SJSA1 (cell line): ENCODE results near the gene PHF21B. TPM values are rescaled to one million over a fixed set of nuclear protein-coding genes. Genes with fewer than 3 reads are reported as not detected.
"Not testable (repeated sequence)": the region's sequence is repeated elsewhere in the genome, so short reads cannot be mapped to it uniquely, and the experiment has no call there.

ENCODE experiments used
- DNase-seq, 2 experiments: peaks; one replicate each; pipeline ENCODE4 v3.0.0-alpha.2; 2015 to 2020; ENCODE audit warnings: low spot score in 2 of 2, low read depth in 1 of 2
- H3K27ac ChIP-seq: fragments of 250-450 bp; sonication (Bioruptor Pico); 2 replicates; pipeline ENCODE4 v1.5.1; 2020; ENCODE audit warnings: mild to moderate bottlenecking, moderate library complexity
- H3K27me3 ChIP-seq: fragments of 250-450 bp; sonication (Bioruptor Pico); replicated peaks from 2 replicates; pipeline ENCODE4 v1.5.1; 2020; ENCODE audit warnings: mild to moderate bottlenecking, moderate library complexity
- H3K36me3 ChIP-seq: fragments of 250-450 bp; sonication (Bioruptor Pico); 2 replicates; pipeline ENCODE4 v1.5.1; 2020; ENCODE audit warnings: mild to moderate bottlenecking
- H3K4me1 ChIP-seq: fragments of 250-450 bp; sonication (Bioruptor Pico); replicated peaks from 2 replicates; pipeline ENCODE4 v1.6.1; 2021; ENCODE audit warnings: mild to moderate bottlenecking
- H3K4me3 ChIP-seq: fragments of 250-450 bp; sonication (Bioruptor Pico); 2 replicates; pipeline ENCODE4 v1.5.1; 2020; ENCODE audit warnings: mild to moderate bottlenecking
- H3K9me3 ChIP-seq: fragments of 250-450 bp; sonication (Bioruptor Pico); replicated peaks from 2 replicates; pipeline ENCODE4 v1.5.1; 2020; ENCODE audit warnings: mild to moderate bottlenecking
- total RNA-seq: library from RNA; depleted of rRNA; stranded (reverse); fragments of >200 nt; shearing (Covaris generic); gene quantifications from 2 replicates; pipeline ENCODE4 v1.2.3, GENCODE V29; 2014

PHF21B gene
- total RNA-seq, 1 experiment from 2014 or later, result 1.3 TPM

GRCh38 chr22:44974454-44974853 is 35.4 kb downstream of the PHF21B start:
- H3K36me3 ChIP-seq, result no peaks in the 10 kb centered on the region
- H3K27me3 ChIP-seq, result peaks cover 27% of the 10 kb centered on the region
- H3K4me1 ChIP-seq, result no peaks in the 10 kb centered on the region
- H3K27ac ChIP-seq, result no peak overlapping the region
- no peak for DNase-seq
- no peak overlapping the region for H3K4me3 ChIP-seq
- peaks cover 3% of the 10 kb centered on the region; the same call in 1 of the 2 replicates for H3K9me3 ChIP-seq

- H3K36me3 ChIP-seq, result no peaks in the 10 kb centered on the region
- peaks cover 24% of the 10 kb centered on the region for H3K27me3 ChIP-seq
- H3K27ac ChIP-seq, result no peak overlapping the region
- DNase-seq, result no peak
- H3K9me3 ChIP-seq, result peaks cover 3% of the 10 kb centered on the region; the same call in 1 of the 2 replicates
- H3K4me1 ChIP-seq, result no peaks in the 10 kb centered on the region
- H3K4me3 ChIP-seq, result no peak overlapping the region
Observed at GRCh38 chr22:44973829-44974228, 36.0 kb downstream of the PHF21B start.

- Histone ChIP-seq H3K9me3 (peaks cover 3% of the 10 kb centered on the region; the same call in 1 of the 2 replicates), H3K4me1 (no peaks in the 10 kb centered on the region), H3K4me3 (no peak overlapping the region), H3K36me3 (no peaks in the 10 kb centered on the region), H3K27me3 (peaks cover 24% of the 10 kb centered on the region), H3K27ac (no peak overlapping the region)
- no peak for DNase-seq
Observed at GRCh38 chr22:44972363-44973083, 37.3 kb downstream of the PHF21B start.

GRCh38 chr22:44971651-44972362 is 38.0 kb downstream of the PHF21B start:
- no peaks in the 10 kb centered on the region for H3K36me3 ChIP-seq
- no peak for DNase-seq
- H3K27me3 ChIP-seq, result peaks cover 24% of the 10 kb centered on the region
- peaks cover 3% of the 10 kb centered on the region; the same call in 1 of the 2 replicates for H3K9me3 ChIP-seq
- no peak overlapping the region for H3K4me3 ChIP-seq
- H3K27ac ChIP-seq, result no peak overlapping the region
- H3K4me1 ChIP-seq, result no peaks in the 10 kb centered on the region

- DNase-seq, result no peak
- no peaks in the 10 kb centered on the region for H3K4me1 ChIP-seq
- peaks cover under 1% of the 10 kb centered on the region; the same call in 1 of the 2 replicates for H3K9me3 ChIP-seq
- no peaks in the 10 kb centered on the region for H3K36me3 ChIP-seq
- no peak overlapping the region for H3K4me3 ChIP-seq
- H3K27me3 ChIP-seq, result peaks cover 24% of the 10 kb centered on the region
- H3K27ac ChIP-seq, result no peak overlapping the region
Observed at GRCh38 chr22:44970291-44970690, 39.5 kb downstream of the PHF21B start.

GRCh38 chr22:44969817-44970216 is 40.0 kb downstream of the PHF21B start:
- H3K27ac ChIP-seq, result no peak overlapping the region
- peaks cover 24% of the 10 kb centered on the region for H3K27me3 ChIP-seq
- no peaks in the 10 kb centered on the region for H3K36me3 ChIP-seq
- H3K4me3 ChIP-seq, result no peak overlapping the region
- no peaks in the 10 kb centered on the region for H3K4me1 ChIP-seq
- DNase-seq, result no peak
- H3K9me3 ChIP-seq, result no peaks in the 10 kb centered on the region

- Histone ChIP-seq H3K4me3 (no peak overlapping the region), H3K9me3 (no peaks in the 10 kb centered on the region), H3K36me3 (no peaks in the 10 kb centered on the region), H3K4me1 (no peaks in the 10 kb centered on the region), H3K27me3 (peaks cover 30% of the 10 kb centered on the region), H3K27ac (no peak overlapping the region)
- DNase-seq, result no peak
Observed at GRCh38 chr22:44968736-44969135, 41.1 kb downstream of the PHF21B start.

GRCh38 chr22:44965171-44965570 is 44.6 kb downstream of the PHF21B start:
- no peaks in the 10 kb centered on the region for H3K4me1 ChIP-seq
- no peaks in the 10 kb centered on the region for H3K36me3 ChIP-seq
- DNase-seq, result no peak
- peaks cover 21% of the 10 kb centered on the region for H3K27me3 ChIP-seq
- no peaks in the 10 kb centered on the region for H3K9me3 ChIP-seq
- H3K4me3 ChIP-seq, result no peak overlapping the region
- no peak overlapping the region for H3K27ac ChIP-seq

- Histone ChIP-seq H3K27me3 (peaks cover 21% of the 10 kb centered on the region), H3K4me3 (no peak overlapping the region), H3K36me3 (no peaks in the 10 kb centered on the region), H3K27ac (no peak overlapping the region), H3K4me1 (no peaks in the 10 kb centered on the region), H3K9me3 (no peaks in the 10 kb centered on the region)
- DNase-seq, result no peak
Observed at GRCh38 chr22:44964722-44965078, 45.1 kb downstream of the PHF21B start.

- H3K36me3 ChIP-seq, result no peaks in the 10 kb centered on the region
- H3K4me3 ChIP-seq, result no peak overlapping the region
- H3K9me3 ChIP-seq, result no peaks in the 10 kb centered on the region
- no peak for DNase-seq
- H3K27me3 ChIP-seq, result peaks cover 21% of the 10 kb centered on the region
- no peaks in the 10 kb centered on the region for H3K4me1 ChIP-seq
- no peak overlapping the region for H3K27ac ChIP-seq
Observed at GRCh38 chr22:44963832-44964721, 45.7 kb downstream of the PHF21B start.

GRCh38 chr22:44962741-44963454 is 46.9 kb downstream of the PHF21B start:
- no peak overlapping the region for H3K4me3 ChIP-seq
- peaks cover 21% of the 10 kb centered on the region for H3K27me3 ChIP-seq
- H3K9me3 ChIP-seq, result no peaks in the 10 kb centered on the region
- H3K27ac ChIP-seq, result no peak overlapping the region
- no peaks in the 10 kb centered on the region for H3K36me3 ChIP-seq
- H3K4me1 ChIP-seq, result no peaks in the 10 kb centered on the region
- DNase-seq, result no peak

- peaks cover 25% of the 10 kb centered on the region for H3K27me3 ChIP-seq
- H3K4me3 ChIP-seq, DNase-seq, H3K27ac ChIP-seq, H3K4me1 ChIP-seq, H3K9me3 ChIP-seq, H3K36me3 ChIP-seq: not testable (repeated sequence)
Observed at GRCh38 chr22:44961682-44962081, 48.1 kb downstream of the PHF21B start.
